PFSK-1 (cell line): ENCODE data around the gene MID1IP1.

ENCODE experiments used
- FOXP2 ChIP-seq: optimal IDR thresholded peaks from 2 replicates; pipeline ENCODE3; 2011; ENCODE audit warnings: borderline replicate concordance, control low read depth, inconsistent platforms; ENCODE audit not compliant: insufficient read depth; ENCODE audit errors: extremely low read length, extremely low read depth
- POLR2AphosphoS5 ChIP-seq: IDR thresholded peaks from 2 replicates; pipeline ENCODE4 v1.6.1; 2012; ENCODE audit warnings: low read depth, mild to moderate bottlenecking, control low read depth, low read length, moderate library complexity
- REST ChIP-seq, 2 experiments: IDR thresholded peaks; 2 replicates each; pipeline versions ENCODE4 v1.6.1 to v1.8.0; 2011 to 2012; ENCODE audit warnings: low read depth in 2 of 2, low read length in 2 of 2, control low read depth in 1 of 2, inconsistent platforms in 1 of 2, mild to moderate bottlenecking in 1 of 2, moderate library complexity in 1 of 2; ENCODE audit not compliant: insufficient read depth in 1 of 2
- TAF1 ChIP-seq: IDR thresholded peaks from 2 replicates; pipeline ENCODE4 v1.6.1; 2012; ENCODE audit warnings: low read length, control low read depth, borderline replicate concordance; ENCODE audit not compliant: insufficient read depth

DNA sequence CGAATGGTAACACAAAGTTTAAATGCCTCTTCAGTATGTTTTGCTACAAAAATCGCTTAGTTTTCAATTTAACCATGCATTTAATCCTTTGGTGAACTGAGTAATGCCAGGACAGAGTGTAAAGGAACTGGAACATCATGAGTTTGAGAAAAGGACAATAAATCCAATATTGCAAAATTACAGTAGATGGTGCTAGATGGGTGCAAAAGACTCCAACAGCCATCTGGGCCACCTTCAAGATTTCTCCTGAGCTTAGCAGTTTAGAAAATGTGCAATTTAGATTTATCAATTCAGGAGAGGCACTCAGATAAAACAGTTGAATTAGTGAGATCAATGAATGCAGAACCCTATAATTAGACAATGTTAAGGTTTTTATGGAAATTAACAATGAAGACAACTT, 33.2 kb upstream of the MID1IP1 start:
- TF ChIP-seq POLR2AphosphoS5 = no peak
- no peak for TF ChIP-seq TAF1
- no peak for TF ChIP-seq FOXP2
- no peak for TF ChIP-seq REST (IDR thresholded peaks at IDR 0.05; ENCODE audit: insufficient read depth in 1 of 2, low read depth in 2 of 2, low read length in 2 of 2)
